Brain microvascular endothelial cell (primary cell): ENCODE results near the gene MUCL3.
"Not testable (repeated sequence)": the region's sequence is repeated elsewhere in the genome, so short reads cannot be mapped to it uniquely, and the experiment has no call there.

Experiments
- DNase-seq: peaks from one replicate; pipeline ENCODE4 v3.0.0-alpha.2; 2020
- H3K27ac ChIP-seq: fragments of 250-450 bp; sonication (Bioruptor Pico); 2 replicates; pipeline ENCODE4 v1.5.1; 2020; ENCODE audit warnings: mild to moderate bottlenecking, moderate library complexity
- H3K27me3 ChIP-seq: fragments of 250-450 bp; sonication (Bioruptor Pico); replicated peaks from 2 replicates; pipeline ENCODE4 v1.5.1; 2020; ENCODE audit warnings: mild to moderate bottlenecking
- H3K36me3 ChIP-seq: fragments of 250-450 bp; sonication (Bioruptor Pico); replicated peaks from 2 replicates; pipeline ENCODE4 v1.5.1; 2020; ENCODE audit warnings: mild to moderate bottlenecking
- H3K4me3 ChIP-seq: 2 replicates; pipeline ENCODE4 v1.5.1; 2011; ENCODE audit warnings: low read depth, mild to moderate bottlenecking, control low read depth, low read length, moderate library complexity
- CTCF ChIP-seq: IDR thresholded peaks from 2 replicates; pipeline ENCODE4 v1.5.1; 2011; ENCODE audit warnings: low read depth, mild to moderate bottlenecking, moderate library complexity, low read length, control low read depth, inconsistent platforms; ENCODE audit errors: missing control alignments
- in situ Hi-C: cut with HindIII; loops from 2 replicates; pipeline ENCODE4 v1.10.0; 2017; ENCODE audit warnings: low sequenced_read_pairs, low pct_ligation_motif_present

The MUCL3 gene

GRCh38 chr6:30991891-30992290 is 51.1 kb downstream of the MUCL3 start:
- no peaks in the 10 kb centered on the region for H3K27me3 ChIP-seq
- TF ChIP-seq CTCF, result no peak
- DNase-seq, result no peak
- H3K27ac ChIP-seq, result no peak overlapping the region
- H3K4me3 ChIP-seq, result no peak overlapping the region
- no peaks in the 10 kb centered on the region for H3K36me3 ChIP-seq
- in situ Hi-C loops, result no loop called here

DNA sequence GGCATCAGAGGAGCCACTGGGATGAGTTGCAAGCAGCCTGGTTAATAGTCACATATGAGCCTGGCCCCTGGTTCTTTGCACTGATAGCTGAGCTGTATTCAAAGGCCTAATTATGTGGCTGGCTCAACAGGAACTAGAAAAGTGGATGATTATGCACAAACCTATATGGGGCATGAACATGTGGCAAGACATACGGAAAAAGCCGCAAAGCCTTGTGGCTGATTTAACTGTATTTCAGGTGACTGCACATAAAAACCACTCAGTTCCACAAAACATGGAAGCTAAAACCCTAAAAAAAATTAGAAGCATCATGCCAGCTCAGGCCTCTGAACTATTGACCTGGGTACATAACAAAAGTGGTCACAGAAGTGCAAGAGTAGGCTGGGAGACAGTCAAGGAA is 56.5 kb downstream of the MUCL3 start:
- TF ChIP-seq CTCF, result no peak
- in situ Hi-C loops, result no loop called here
- H3K27ac ChIP-seq, result no peak overlapping the region

DNA sequence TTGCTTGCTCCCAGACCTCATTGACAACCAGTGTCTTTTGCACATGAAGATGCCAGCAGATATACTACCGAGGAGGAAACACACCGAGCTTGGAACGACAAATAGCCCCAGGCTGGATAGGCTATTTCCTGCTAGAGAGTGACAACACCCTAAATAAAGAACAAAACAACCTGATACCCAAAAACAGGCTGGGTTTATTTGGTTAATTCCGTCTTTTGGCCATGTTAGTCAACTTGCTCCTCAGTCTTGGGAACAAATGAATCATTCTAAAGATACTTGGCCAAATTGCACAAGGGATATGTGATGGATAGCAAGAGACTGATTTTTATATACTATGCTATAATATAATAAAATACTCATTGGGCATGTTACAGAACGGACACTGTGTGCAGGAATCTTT is 58.0 kb downstream of the MUCL3 start:
- H3K27me3 ChIP-seq, result no peaks in the 10 kb centered on the region
- in situ Hi-C loops, result no loop called here
- no peak for DNase-seq
- no peaks in the 10 kb centered on the region for H3K36me3 ChIP-seq
- H3K4me3 ChIP-seq, result no peak overlapping the region
- no peak for TF ChIP-seq CTCF
- H3K27ac ChIP-seq, result no peak overlapping the region

More for the DNA sequence above, 56.5 kb downstream of the MUCL3 start:
- H3K4me3 ChIP-seq, result no peak overlapping the region
- H3K36me3 ChIP-seq, result no peaks in the 10 kb centered on the region
- no peaks in the 10 kb centered on the region for H3K27me3 ChIP-seq
- no peak for DNase-seq

DNA sequence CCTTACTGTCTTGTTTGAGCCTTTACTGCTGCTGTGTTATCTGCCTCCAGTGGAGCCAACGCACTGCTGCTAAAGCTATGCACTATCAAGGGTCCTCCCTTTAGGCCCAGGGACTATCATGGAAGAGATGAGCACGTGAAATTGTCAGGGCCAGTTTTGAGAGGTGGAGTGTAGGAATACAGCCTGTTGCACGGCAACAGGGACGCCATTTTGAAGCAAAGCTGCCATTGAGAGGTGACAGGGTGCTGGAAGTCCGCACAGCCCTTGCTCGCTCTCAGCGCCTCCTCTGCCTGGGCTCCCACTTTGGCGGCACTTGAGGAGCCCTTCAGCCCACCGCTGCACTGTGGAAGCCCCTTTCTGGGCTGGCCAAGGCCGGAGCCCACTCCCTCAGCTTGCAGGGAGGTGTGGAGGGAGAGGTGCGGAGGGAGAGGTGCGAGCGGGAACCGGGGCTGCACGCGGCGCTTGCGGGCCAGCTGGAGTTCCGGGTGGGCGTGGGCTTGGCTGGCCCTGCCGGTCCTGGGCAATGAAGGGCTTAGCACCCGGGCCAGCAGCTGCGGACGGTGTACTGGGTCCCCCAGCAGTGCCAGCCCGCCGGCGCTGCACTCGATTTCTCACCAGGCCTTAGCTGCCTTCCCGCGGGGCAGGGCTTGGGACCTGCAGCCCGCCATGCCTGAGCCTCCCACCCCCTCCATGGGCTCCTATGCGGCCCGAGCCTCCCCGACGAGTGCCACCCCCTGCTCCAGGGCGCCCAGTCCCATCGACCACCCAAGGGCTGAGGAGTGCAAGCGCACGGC is 59.5 kb downstream of the MUCL3 start:
- DNase-seq, in situ Hi-C loops, H3K4me3 ChIP-seq, H3K27ac ChIP-seq, H3K36me3 ChIP-seq, H3K27me3 ChIP-seq: not testable (repeated sequence)

- Histone ChIP-seq H3K27me3 (no peaks in the 10 kb centered on the region), H3K4me3 (no peak overlapping the region), H3K27ac (no peak overlapping the region), H3K36me3 (no peaks in the 10 kb centered on the region)
- in situ Hi-C loops, result no loop called here
- no peak for TF ChIP-seq CTCF
- DNase-seq, result no peak
These were observed 60.6 kb downstream of the MUCL3 start for GRCh38 chr6:31001281-31001888.

DNA sequence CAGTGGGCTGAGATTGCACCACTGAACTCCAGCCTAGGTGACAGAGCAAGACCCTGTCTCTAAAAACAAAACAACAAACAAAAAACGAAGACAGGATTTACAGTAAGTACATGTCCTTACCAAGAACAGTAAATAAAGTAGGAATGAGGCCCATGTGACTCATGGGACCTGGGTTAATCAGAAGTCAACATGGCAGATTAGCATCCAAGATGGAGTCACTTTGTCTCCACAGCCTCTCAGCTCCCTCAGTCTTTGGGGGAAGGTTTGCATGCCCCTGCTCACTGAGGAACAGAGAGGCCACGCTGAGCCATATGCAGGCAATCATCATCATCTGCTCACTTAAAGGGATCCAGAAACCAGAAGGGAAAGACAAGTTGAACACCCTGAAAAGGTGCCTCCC is 61.7 kb downstream of the MUCL3 start:
- in situ Hi-C loops, result no loop called here
- H3K36me3 ChIP-seq, result no peaks in the 10 kb centered on the region
- no peaks in the 10 kb centered on the region for H3K27me3 ChIP-seq
- H3K4me3 ChIP-seq, result no peak overlapping the region
- DNase-seq, result no peak
- no peak overlapping the region for H3K27ac ChIP-seq
- TF ChIP-seq CTCF, result no peak
